ENCODE data around the gene TCF12.

- no peak for TF ChIP-seq CTCF (IDR thresholded peaks at IDR 0.05)
- TF ChIP-seq POLR2AphosphoS5 (IDR thresholded peaks at IDR 0.05): no peak
Measured at GRCh38 chr15:56996746-56997470, 78.5 kb downstream of the TCF12 start.
